Measurements from ENCODE around the gene MYO10.
A peak's percentile ranks its signal among the peaks of the same experiment; 100 is the strongest.

Gene MYO10

DNA sequence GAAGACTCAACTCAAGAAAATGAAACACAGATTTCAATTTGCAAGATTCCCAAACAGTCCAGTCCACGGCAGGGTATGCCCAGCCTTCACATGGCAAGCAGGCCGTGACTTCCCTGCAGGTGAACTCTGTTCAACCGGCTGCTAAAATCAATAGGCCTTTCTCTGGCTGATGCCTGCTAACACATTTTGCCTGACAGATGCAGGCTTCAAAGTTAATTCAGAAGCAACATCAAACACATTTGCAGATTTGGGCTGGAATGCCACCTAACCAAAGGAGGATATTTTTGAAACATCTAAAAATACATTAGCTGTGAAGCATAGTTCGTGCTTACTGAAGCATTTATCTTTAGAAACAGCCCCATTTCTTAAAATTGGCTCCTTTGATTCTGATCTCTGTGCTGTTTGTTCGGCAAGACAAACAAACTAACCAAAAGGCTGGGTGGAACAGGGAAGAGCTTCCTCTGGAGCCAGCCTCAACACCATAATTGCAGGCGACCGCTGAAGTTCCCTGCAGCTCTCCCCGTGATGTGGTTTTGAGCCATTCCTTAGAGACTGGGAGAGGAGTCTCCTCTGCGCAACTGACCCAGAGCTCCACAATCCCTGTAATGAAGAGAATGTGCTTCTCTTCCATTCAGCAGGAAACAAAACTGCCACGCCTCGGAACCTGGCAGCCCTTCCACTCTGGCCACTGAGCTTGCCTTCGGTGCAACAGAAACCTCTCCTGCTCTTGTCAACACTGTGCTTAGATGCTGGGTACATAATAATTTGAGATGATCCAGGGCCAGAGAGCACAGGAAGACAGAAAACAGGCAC is 126.5 kb downstream of the MYO10 start:
- DNase-seq: no peak

DNA sequence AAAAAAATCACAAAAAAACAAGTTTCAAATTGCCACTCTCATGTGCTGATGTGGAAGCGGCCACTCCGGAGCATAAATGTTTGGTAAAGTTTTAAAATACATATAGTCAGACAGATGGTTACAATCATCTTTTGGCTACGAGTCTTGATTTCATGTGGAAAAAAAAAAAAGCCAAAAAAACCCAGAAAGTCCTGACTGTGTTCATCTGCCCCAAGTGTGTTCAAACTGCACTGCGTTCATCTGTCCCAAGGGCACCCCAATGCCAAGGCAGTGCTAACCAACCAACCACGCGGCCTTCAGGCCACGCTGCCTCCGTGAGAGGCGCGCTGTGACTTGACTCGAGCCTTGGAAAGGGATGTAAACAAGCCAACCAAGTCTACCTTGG is 127.1 kb downstream of the MYO10 start:
- no peak for DNase-seq

DNA sequence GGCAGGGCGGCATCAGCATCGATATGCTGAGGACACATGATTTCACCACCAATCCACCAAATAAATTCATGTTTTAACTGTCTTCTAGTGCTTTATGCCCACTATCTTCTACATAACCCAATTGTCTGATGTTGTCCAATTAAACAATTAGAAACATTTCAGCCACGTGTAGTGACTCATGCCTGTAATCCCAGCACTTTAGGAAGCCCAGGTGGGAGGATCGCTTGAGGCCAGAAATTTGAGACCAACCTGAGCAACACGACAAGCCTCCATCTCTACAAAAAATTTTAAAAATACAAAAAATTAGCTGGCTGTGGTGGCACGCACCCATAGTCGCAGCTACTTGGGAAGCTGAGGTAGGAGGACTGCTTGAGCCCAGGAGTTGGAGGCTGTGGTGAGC is 128.1 kb downstream of the MYO10 start:
- peak; percentile 15 for DNase-seq

DNA sequence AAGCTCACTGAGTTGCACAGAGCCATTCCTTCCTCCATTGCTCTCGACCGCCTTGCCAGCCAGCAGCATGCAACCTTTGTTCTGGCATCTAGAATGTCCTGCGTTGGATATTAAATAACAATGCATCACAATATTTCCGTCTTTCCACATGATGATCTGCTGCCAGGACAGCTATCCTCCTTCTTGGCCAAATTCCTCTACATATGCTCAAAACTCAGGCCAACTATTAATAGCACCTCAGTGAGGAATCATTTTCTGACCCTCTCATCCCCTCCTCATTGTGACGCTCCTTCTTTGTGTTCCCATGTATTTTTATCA is 128.6 kb downstream of the MYO10 start:
- no peak for DNase-seq

DNA sequence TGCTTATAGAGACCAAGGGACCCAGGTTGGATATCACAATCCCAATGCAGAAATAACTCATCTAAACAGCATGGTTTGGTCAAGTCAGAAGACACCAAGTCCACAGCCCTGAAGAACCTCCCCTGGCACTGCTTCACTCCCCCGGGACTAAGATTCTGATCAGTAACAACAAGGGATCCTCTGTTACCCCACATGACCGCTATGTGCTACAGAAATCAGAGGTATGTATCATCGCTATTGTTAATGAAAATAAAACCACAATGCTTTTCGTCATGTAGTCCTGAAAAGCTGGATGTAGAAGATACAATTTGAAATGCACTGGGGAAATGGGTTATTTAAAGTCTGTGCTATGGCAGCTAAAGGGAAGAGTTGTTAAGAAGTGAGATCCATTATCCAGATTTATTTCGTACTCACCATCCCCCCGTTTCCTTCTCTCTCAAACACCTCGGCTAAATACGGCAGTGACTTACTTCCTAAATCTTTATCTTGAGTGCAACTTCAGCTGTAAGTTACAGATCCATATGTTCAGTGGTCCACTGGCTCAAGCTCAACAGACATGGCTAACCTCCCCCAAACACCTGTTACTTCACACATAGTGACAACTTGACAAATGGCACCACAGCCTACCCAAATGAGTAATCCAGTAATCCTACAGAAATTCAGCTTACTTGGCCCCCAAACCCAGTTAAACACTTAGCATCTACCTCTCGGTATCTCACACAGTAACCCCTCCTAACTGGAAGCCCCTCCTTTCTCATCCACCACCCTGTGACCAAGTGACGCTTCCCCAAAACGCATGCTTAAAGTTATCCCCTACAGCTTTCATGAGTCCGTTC is 129.2 kb downstream of the MYO10 start:
- peak; percentile 96 for DNase-seq

DNA sequence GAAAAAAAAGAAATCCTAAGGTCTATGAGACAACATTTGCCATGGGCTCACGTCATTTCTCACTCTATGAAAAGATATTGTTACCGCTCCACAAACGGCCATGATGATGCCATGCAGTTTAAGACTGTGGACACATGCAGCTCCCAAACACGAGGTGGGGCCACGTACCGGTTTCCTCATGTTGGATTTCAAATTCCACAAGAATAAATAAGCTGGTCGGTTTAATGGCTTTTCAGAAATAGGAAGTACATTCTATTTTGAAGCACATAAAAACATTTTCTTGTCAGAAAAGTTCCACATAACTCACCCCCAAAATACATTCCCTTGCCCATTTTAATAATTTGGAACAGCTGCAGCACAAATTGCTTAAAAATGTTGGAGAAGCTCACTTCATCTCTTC is 130.6 kb downstream of the MYO10 start:
- DNase-seq: no peak

DNA sequence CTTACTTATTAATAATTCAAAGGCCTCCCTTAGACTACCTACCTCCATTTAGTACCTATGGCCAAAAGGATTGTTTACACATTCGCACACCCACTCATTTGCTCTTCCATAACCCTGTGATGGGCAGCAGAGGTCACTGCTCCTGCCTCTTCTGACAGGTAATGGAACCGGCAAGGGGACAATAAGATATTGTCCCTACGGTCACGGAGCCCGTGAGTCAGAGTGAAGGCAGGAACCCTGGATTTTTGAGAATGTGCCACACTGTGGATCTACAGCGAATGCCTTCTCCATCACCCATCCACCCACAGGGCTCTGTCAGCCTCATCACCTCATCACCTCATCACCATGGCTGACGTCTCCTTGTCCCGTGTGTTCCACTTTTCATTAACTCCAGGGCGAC is 132.3 kb downstream of the MYO10 start:
- DNase-seq: no peak

DNA sequence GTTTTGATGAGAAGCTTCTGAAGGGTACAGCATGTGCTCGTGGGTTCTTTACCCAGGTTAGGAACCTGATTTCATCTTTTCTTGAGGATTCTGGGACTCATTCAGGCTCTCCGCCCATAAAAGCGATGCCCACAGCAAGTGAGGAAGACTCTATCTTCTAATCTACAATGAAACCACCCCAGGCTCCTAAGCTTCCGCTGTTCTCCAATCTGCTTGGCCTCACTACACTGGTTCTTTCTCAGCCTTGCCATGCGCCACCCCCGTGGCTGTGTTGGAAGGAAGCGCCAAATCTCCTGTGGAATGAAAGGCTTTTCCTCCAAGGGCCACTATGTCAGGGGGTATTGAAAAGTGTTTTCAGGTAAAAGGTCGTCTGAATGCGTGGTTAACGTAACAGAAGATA is 135.6 kb downstream of the MYO10 start:
- DNase-seq: no peak

DNA sequence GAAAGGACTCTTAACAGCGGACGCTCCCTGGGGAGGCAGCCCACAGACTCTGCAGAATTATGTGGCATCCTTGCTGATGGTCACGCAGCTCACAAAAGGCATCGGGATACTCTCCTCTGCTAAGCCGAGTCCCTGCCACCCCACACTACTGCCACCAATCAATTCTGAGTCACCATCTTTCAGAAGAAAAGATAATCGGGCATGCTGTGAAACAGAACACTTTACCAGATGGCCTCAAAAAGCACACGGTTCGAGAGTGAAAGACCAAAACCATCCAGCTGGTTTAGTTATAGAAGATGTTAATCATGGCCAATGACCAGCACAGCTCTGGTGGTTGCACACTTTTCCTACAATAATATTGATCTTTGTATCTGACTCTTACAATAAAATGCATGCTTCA is 136.3 kb downstream of the MYO10 start:
- DNase-seq: no peak

DNA sequence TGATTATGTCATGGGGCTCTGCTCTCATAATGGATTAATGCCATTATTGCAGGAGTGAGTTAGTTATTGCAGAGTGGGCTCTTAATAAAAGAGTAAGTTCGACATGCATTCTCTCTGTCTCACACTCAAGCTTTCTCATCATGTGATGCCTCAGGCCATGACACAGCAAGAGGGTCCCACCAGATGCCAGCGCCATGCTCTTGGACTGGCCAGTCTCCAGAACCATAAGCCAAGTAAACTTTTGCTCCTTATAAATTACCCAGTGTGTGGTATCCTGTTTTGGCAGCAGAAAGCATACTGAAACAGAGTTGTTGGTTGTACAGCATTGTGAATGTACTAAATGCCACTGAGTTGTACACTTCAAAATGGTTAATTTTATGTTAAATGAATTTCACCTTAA is 138.1 kb downstream of the MYO10 start:
- DNase-seq: peak; percentile 28

DNA sequence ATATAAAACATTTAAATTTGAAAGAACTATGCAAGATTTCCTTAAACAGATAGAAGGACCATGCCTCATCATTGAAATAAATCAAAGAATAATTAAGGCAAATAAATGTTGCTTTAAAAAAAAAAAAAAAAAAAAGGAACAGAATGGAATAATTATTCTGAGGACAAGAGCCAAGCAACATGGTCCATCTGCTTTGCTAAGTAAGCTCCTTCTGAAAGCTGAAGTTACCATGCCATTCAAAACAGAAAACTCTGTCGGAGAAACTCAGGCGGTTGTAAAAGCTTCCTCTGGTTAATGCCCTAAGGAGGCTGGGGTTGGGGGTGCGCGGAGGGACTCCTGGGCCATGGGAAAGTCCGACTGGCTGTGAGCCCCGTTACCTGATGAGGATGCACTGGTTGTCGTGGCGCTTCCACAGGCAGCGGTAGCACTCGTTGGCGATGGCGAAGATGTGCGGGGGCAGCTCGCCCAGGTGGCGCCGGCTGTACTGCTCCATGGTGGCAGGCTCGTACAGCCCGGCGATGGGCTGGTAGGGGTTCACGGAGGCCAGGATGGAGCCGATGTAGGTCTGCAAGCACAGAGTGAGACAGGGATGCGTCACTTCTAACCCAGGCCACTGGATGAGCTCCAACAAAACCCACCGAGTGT is 141.7 kb downstream of the MYO10 start:
- DNase-seq: no peak

DNA sequence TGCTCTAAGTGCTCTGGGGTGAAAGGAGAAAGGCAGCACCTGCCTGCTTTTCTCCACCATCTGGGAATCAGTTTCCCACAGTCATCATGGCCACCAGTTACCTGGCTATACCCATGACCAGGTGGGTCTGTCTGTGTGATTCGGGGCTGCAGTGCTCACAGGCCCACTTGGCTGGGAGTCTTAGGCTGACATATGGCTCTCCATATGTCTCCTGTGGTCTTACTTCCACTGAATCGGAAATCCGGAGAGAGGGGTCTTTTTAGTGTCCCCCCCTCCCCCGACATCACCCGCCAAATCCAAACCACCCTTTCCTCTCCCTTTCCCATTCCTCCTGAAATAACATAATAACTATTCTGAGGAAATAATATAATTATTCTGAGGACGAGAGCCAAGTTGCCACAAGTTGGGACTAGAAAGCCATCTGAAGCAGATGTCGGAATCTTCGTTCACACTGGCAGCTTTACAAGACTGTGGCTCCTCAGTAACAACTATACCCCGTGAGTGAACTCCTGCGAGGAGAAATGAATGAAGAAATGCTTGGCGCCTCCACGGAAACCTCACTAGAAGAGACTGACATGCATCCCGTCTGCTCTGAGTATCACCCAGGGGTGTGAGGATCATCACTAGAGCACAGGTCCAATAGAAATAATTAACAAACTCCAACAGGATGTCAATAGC is 143.4 kb downstream of the MYO10 start:
- peak; percentile 76 for DNase-seq

DNA sequence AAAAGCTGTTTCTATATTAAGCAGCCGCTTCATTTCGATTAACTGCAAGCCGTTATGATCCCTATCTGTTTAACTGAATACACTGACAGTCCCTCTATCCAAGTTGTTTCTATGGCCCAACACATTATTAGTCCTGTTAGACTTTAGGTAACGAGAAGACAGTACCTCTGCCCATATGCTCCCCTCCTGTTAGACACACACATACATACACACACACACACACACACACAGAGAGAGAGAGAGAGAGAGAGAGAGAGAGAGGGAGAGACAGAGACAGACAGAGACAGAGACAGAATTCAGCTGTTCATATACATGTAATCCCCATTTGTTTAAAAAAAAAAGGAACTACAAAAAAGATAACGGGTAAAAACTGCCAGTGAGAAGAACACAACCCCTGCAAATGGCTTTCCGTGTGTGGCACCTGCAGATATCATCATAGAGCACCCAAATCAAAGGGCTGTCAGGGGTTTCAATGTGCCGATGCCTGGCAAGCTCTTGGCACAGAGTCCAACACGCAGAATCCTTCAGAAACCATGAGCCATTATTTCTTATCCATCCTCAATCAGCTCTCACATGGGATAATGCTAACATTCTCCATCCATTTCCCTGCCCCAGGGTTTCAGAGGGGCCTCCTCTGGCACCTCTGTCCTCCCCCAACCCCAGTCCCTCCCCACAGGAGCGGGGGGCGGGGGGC is 144.0 kb downstream of the MYO10 start:
- peak; percentile 3 for DNase-seq

DNA sequence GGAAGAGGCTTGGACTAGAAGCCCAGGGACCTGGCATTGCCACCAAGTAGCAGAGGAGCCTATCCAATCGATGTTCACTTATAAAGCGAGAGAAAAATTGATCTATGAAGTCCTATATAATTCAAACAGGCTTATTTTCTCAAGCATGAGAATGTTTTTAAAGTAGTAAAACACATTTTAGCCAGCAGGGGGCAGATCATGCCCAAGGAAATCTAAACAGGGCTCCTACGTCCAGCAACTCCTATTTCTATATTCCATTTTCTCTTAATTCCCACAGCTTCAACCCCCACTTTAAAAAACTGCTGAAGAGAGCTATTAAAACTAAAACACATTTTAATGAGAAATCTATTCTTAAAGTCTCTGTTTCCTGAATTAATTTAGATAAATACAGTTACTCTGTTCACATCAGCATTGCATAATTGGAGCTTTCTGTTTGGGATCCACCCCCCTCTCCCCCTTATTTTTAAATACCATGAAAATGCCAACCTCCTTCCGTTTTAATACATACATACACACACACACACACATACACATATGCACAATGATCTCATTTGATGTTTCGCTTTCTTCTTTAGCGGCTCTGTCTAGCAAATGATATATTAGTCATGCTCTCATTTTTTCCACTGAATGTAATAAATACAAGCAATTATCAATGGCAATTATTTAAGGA is 144.9 kb downstream of the MYO10 start:
- peak; percentile 62 for DNase-seq

DNA sequence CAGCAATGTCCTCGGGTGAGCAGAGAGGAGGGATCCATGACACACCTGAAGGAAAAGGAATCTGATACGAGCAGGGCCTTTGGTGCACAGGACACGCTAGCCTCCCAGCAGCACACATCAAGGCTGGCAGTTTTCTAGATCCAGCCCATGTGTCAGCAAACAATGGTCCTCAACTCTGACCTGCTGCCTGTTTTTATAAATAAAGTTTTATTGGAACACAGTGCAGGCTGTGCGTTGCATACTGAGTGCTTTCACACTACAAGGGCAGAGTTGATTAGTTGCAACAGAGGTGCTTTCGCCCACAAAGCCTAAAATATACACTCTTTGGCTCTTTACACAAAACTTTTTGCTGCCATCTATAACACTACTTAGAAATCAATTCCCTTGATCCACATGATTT is 147.1 kb downstream of the MYO10 start:
- DNase-seq: no peak

DNA sequence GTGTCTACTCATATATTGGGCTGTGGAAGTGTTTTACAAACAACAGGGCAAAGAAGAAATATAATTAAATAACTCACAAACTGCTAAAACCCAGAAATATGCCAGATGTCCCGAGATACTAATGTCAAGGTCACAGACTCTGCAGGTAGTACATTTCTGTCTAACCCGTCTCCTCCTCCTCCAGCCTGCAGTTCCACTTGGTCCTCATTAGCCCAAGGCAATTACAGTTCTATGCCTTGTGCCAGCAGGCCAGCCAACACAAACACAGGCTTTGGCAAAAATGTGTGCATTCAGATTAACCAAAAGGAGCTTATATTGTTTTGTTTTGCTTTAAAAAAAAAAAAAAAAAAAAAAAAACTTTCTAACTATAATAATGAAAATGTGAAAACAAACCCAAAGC is 148.8 kb downstream of the MYO10 start:
- DNase-seq: no peak

DNA sequence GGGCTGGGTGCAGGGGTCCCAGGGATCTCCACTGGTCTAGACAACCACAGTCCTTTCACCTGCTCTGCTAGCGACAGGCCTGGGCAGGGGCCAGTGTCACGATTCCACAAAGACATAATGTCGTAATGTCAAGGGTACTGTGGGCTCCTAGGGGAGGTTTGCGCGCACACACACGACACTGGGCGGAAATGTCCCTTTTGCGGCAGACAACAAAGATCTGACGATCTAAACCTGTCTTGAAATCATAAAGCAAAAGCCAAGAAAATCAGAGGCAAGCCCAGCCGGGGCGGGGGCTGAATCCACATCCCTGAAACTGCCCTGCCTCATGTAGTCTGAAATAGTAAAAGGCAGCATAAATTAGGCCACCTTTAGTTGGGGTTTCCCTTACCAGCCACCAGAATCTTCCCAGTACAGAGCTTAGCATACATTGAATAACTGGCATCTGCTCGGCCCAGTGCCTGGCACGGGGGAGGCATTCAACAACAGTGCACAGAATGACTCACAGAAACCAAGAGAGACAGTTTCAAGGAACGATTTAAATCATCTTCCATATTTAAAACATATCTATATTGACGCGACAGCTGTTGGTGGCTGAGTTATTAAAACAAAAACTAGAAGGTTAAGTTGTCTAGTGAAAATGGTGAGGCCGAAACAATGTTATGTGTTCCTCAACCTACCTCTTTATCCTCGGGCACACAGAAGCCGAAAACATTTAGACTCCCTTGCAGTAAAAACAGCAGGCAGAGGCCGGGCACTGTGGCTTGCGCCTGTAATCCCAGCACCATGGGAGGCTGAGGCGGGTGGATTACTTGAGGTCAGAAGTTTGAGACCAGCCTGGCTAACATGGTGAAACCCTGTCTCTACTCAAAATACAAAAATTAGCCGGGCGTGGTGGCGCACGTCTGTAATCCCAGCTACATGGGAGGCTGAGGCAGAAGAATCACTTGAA is 151.0 kb downstream of the MYO10 start:
- no peak for DNase-seq

DNA sequence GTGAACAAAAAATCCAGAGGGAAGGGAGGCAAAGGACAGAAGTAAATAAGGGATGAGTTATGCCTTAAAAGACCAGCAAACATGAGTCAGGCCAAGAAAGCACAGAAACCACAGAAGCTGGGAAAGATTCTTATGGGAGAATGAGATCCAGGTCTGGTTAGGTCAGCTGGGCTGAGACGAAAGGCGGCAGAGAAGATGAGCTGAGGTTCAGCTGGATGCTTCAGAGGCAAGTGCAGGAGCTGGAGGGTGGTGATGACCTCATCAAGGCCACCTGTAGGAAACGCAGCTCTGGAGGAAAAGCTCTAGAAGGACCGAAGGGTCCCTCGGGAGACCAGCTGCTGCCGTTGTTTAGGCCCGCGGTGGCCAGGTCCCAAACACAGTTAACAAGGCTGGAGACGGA is 152.0 kb downstream of the MYO10 start:
- DNase-seq: no peak

DNA sequence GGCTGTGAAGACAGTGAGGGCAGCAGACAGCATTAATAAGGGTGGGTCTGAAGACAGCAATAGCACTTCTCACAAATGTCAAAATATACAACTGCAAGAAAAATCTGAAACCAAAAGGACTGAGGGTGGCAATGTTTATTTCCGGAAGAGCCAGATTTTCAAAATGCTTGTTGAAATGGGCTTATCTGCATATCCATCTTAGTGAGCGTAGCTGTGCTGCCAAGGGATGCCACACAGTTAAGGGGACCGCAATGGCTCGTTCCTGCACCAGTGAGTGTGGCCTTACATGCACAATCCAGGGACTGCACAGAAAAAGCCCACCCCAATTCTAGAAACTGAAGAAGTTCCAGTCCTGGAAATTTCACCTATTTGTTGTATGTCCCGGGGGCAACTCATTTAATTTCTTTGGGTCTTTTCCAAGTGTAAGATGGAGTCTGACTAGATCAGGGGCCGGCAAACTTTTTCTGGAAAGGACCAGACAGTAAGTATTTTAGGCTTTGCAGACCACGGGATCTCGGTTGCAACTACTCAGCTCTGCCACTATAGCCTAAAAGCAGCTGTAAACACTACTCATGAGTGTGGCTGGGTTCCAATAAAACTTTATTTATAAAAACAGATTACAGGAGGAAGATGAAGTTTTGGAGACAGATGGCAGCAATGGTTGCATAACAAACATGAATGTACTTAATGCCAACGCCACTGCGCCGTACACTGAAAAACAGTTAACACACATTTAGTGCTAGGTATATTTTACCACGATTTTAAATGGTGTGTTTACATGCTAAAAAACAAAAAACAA is 154.1 kb downstream of the MYO10 start:
- no peak for DNase-seq

DNA sequence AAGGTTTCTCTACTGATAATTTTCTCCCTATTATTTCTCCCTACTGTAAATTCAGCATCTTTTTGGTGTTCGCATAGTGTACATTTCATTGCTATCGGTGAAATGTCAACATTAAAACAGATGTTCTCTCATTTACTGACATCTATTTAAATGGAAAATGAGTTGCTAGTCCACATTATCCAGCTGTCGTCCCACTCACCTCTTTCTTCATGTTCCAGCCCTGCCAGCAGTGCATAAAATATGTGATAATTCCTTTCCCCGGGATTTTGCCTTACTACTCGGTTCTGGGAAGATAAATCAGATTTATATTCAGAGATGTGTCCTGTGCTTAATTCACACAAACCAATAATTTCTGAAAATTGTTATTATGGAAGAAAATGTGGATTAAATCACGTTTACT is 155.8 kb downstream of the MYO10 start:
- no peak for DNase-seq
